Esophagus (tissue), 2 donors: ENCODE measurements around the gene CYP2D6. TPM values are rescaled to one million over a fixed set of nuclear protein-coding genes. Genes with fewer than 3 reads are reported as not detected.
"Not testable (repeated sequence)": the region's sequence is repeated elsewhere in the genome, so short reads cannot be mapped to it uniquely, and the experiment has no call there.

Experiments
- H3K27ac ChIP-seq, 2 donors: one replicate each; pipeline ENCODE4 v1.5.1; 2013; ENCODE audit warnings: low read depth in 2 of 2, mild to moderate bottlenecking in 2 of 2, inconsistent platforms in 1 of 2, low read length in 1 of 2, moderate library complexity in 1 of 2
- H3K27me3 ChIP-seq, 2 donors: one replicate each; pipeline ENCODE4 v1.6.1; 2013; ENCODE audit warnings: low read length in 2 of 2, control low read depth in 1 of 2, mild to moderate bottlenecking in 1 of 2; ENCODE audit not compliant: insufficient read depth in 2 of 2, control insufficient read depth in 1 of 2
- H3K36me3 ChIP-seq, 2 donors: one replicate each; pipeline ENCODE4 v1.6.1; 2013; ENCODE audit warnings: low read length in 1 of 2; ENCODE audit not compliant: control insufficient read depth in 2 of 2, insufficient read depth in 2 of 2
- H3K4me1 ChIP-seq, 2 donors: one replicate each; pipeline ENCODE4 v1.6.1; 2013; ENCODE audit warnings: low read length in 1 of 2; ENCODE audit not compliant: control insufficient read depth in 2 of 2, insufficient read depth in 2 of 2
- H3K4me3 ChIP-seq, 2 donors: one replicate each; pipeline ENCODE4 v1.5.1; 2013; ENCODE audit warnings: low read length in 2 of 2, mild to moderate bottlenecking in 2 of 2, low read depth in 1 of 2, moderate library complexity in 1 of 2
- H3K9me3 ChIP-seq, 2 donors: one replicate each; pipeline ENCODE4 v1.6.1; 2013; ENCODE audit warnings: mild to moderate bottlenecking in 2 of 2, low read depth in 1 of 2, low read length in 1 of 2, moderate library complexity in 1 of 2; ENCODE audit not compliant: control insufficient read depth in 2 of 2, insufficient read depth in 1 of 2
- WGBS, 2 donors: extraction: QIAGEN DNeasy Blood & Tissue Kit; methylation state at CpG; one replicate each; pipeline ENCODE4 v1.1.7; 2013; 5-methylcytosine and 5-hydroxymethylcytosine counted together
- polyA plus RNA-seq, 2 donors: library from polyadenylated mRNA; stranded (reverse); fragments of 200-250 nt; gene quantifications; one replicate each; pipeline ENCODE4 v1.2.3, GENCODE V29; 2013
- donor health status: healthy with polysubstance abuse.
- donor health status: Bipolar disorder and iron deficiency.

CYP2D6 gene
- polyA plus RNA-seq, 2 donors = 1.2 to 6.3 TPM

DNA sequence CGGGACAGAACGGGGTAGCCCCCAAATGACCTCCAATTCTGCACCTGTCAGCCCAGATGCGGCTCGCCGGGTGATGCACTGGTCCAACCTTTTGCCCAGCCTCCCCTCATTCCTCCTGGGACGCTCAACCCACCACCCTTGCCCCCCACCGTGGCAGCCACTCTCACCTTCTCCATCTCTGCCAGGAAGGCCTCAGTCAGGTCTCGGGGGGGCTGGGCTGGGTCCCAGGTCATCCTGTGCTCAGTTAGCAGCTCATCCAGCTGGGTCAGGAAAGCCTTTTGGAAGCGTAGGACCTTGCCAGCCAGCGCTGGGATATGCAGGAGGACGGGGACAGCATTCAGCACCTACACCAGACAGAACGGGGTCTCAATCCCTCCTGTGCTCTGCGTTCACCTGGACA, 2.6 kb downstream of the CYP2D6 start:
- WGBS, 2 donors = 88 to 92% methylated on average over 11 to 13 of the region's 13 CpGs
- H3K4me3 ChIP-seq, H3K36me3 ChIP-seq, H3K27me3 ChIP-seq, H3K9me3 ChIP-seq, H3K27ac ChIP-seq, H3K4me1 ChIP-seq: not testable (repeated sequence)

GRCh38 chr22:42127606-42128005, 3.0 kb downstream of the CYP2D6 start:
- WGBS, 2 donors = 88 to 91% methylated on average over 16 of the region's 16 CpGs
- Histone ChIP-seq H3K4me3 (no peak overlapping the region), H3K9me3 (no peaks in the 10 kb centered on the region), H3K27ac (no peak overlapping the region), H3K36me3 (no peaks in the 10 kb centered on the region), H3K27me3 (no peaks in the 10 kb centered on the region), H3K4me1 (peaks cover 0 to 3% of the 10 kb centered on the region in 2 donors)

DNA sequence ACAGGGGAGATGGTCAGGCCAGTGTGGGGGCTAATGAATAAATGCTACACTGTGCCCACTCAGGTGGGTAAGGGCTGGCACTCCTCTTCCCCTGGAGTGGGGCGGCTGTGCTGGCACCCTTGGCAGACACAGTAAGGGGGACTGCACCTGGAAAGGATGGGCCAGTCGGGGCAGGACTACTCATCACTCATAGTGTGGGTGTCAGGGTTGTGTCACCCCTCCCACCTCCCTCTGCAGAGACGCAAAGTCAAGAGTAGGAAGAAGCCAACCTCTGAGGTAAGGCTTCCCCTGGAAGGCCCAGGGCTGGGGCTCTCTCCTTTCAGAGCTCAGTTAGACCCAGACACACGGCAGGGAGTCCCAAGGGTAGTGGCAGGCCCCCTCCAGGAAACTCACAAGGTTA, 7.1 kb downstream of the CYP2D6 start:
- not testable (repeated sequence) for H3K9me3 ChIP-seq, H3K36me3 ChIP-seq, H3K27me3 ChIP-seq, H3K4me3 ChIP-seq, H3K27ac ChIP-seq, H3K4me1 ChIP-seq
- no CpG with 5 or more reads among the region's 4 CpGs for WGBS, 2 donors

DNA sequence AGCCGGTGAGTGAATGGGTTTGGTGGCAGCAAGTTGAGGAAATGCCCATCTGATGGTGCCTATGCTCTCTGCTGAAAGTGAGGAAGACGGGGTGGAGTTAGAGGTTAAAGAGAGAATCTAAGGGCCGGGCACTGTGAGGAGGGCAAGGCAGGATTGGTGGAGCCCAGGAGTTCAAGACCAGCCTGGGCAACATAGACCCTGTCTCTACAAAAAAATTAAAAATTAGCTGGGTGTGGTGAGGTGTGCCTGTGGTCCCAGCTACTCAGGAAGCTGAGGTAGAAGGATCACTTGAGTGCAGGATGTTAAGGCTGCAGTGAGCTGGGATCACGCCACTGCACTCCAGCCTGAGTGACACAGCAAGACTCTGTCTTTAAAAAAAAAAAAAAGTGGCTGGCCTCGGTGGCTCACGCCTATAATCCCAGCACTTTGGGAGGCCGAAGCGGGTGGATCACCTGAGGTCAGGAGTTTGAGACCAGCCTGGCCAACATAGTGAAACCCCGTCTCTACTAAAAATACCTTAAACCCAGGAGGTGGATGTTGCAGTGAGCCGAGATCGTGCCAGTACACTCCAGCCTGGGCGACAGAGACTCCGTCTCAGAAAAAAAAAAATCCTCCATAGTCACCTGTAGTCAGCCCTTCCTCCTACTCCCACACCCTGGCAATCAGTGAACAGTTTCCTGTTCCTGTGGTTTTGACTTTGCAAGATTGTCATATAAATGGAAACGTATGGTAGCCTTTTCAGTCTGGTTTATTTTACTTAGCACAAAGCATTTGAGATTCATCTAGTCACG, 10.2 kb downstream of the CYP2D6 start:
- H3K9me3 ChIP-seq, H3K27me3 ChIP-seq, H3K27ac ChIP-seq, H3K4me3 ChIP-seq, H3K4me1 ChIP-seq, H3K36me3 ChIP-seq: not testable (repeated sequence)
- 66 to 74% methylated on average over 15 of the region's 15 CpGs for WGBS, 2 donors

- H3K27me3 ChIP-seq = no peaks in the 10 kb centered on the region
- H3K4me3 ChIP-seq = no peak overlapping the region
- no peaks in the 10 kb centered on the region for H3K36me3 ChIP-seq
- H3K27ac ChIP-seq = no peak overlapping the region
- H3K9me3 ChIP-seq = peaks cover 0 to 7% of the 10 kb centered on the region in 2 donors
- 88 to 91% methylated on average over 4 of the region's 4 CpGs for WGBS, 2 donors
- H3K4me1 ChIP-seq = no peaks in the 10 kb centered on the region
Measured at GRCh38 chr22:42116848-42117424, 13.7 kb downstream of the CYP2D6 start.

DNA sequence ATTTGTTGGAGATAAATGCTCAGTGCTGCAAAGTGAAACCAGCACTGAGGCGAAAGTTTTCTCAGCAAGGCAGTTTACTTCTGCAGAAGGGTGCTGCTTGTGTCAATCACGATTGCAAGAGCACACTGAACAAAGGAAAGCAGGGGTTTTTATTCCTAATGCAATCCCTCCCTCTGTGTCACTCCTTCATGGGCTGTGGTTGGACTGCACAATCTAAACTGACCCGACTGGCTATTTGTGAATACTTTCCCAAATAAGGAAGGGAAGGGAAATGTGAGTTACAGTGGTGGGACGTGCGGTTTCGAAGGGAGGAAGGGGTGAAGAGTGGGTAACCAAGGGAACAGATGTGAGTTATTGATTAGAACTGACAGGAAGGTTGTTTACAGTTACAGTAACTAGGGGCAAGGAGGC, 15.2 kb downstream of the CYP2D6 start:
- 80 to 88% methylated on average over 6 of the region's 6 CpGs for WGBS, 2 donors
- H3K27ac ChIP-seq = peak overlapping the region in 1 of 2 donors; percentile 3
- H3K27me3 ChIP-seq, H3K9me3 ChIP-seq, H3K4me3 ChIP-seq, H3K4me1 ChIP-seq, H3K36me3 ChIP-seq: not testable (repeated sequence)

DNA sequence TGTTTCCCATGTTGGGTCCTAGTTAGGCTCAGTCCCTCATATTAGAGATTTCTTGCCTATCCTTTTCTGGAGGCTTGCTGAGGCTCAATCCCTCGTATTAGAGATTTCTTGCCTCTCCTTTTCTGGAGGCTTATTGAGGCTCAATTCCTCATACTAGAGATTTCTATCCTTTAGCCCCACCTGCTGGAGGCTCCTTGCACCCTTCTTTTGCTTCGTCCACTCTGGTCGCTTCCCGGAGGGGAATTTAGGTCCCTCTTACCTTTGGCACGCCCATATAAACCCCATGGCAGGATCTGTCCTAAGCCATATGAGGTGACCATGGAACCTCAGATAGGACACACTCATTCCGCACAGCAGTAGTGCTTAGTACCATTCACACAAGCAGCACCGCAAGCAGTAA, 15.9 kb downstream of the CYP2D6 start:
- WGBS, 2 donors = 90 to 93% methylated on average over 7 of the region's 7 CpGs
- Histone ChIP-seq H3K36me3 (no peaks in the 10 kb centered on the region), H3K27me3 (no peaks in the 10 kb centered on the region), H3K4me1 (no peaks in the 10 kb centered on the region), H3K27ac (no peak overlapping the region), H3K9me3 (peaks cover 0 to 7% of the 10 kb centered on the region in 2 donors), H3K4me3 (no peak overlapping the region)

GRCh38 chr22:42112793-42113192, 17.8 kb downstream of the CYP2D6 start:
- 29 to 45% methylated on average over 4 of the region's 4 CpGs for whole genome bisulfite sequencing, 2 donors

GRCh38 chr22:42111798-42112197, 18.8 kb downstream of the CYP2D6 start:
- H3K27me3 ChIP-seq = no peaks in the 10 kb centered on the region
- no peak overlapping the region for H3K27ac ChIP-seq
- WGBS, 2 donors = 55 to 81% methylated on average over 4 of the region's 4 CpGs
- peaks cover 0 to 7% of the 10 kb centered on the region in 2 donors for H3K9me3 ChIP-seq
- H3K4me3 ChIP-seq = no peak overlapping the region
- H3K36me3 ChIP-seq = no peaks in the 10 kb centered on the region
- no peaks in the 10 kb centered on the region for H3K4me1 ChIP-seq

More at GRCh38 chr22:42112793-42113192, 17.8 kb downstream of the CYP2D6 start:
- H3K27ac ChIP-seq, H3K4me3 ChIP-seq, H3K9me3 ChIP-seq, H3K27me3 ChIP-seq, H3K4me1 ChIP-seq, H3K36me3 ChIP-seq: not testable (repeated sequence)

DNA sequence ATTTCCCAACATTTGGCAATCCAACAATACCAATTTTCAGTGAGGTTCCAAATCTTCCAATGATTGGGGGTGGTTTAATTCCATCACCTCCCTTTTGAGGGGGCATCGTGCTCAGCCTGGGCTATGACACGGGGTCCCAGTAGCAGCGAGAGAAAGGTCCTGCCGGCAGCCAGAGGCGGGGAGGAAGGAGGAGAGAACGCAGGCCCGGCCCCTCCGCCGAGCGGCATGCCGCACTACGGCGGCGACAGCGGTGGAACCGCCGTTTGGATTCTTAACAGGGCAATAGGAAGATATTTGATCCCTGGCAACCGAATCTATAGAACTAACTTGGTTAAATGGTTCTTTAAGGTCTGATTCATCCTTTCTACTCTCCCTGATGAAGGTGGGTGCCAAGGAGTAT, 21.8 kb downstream of the CYP2D6 start:
- Histone ChIP-seq H3K4me3 (no peak overlapping the region), H3K27ac (no peak overlapping the region), H3K27me3 (no peaks in the 10 kb centered on the region), H3K9me3 (peaks cover 0 to 5% of the 10 kb centered on the region in 2 donors), H3K36me3 (no peaks in the 10 kb centered on the region), H3K4me1 (no peaks in the 10 kb centered on the region)
- 82 to 84% methylated on average over 18 of the region's 18 CpGs for WGBS, 2 donors
